ENCODE results near the gene IL36G.

Gene IL36G

GRCh38 chr2:112996635-112997034 is 18.8 kb downstream of the IL36G start:
- Histone ChIP-seq H3K9ac (ENCODE audit: low read depth in 1 of 2, low read length in 2 of 2) (no peak overlapping the region), H3K4me1 (ENCODE audit: control insufficient read depth in 2 of 2, insufficient read depth in 2 of 2, low read length in 2 of 2) (no peaks in the 10 kb centered on the region), H3K9me3 (ENCODE audit: control insufficient read depth in 2 of 2, low read length in 2 of 2) (peaks cover 4 to 12% of the 10 kb centered on the region in 2 donors), H3K36me3 (ENCODE audit: control insufficient read depth in 2 of 2, insufficient read depth in 2 of 2, low read length in 2 of 2) (no peaks in the 10 kb centered on the region), H3K4me3 (ENCODE audit: low read length in 2 of 2) (no peak overlapping the region), H3K27me3 (ENCODE audit: control insufficient read depth in 2 of 2, insufficient read depth in 2 of 2, low read length in 2 of 2) (no peaks in the 10 kb centered on the region), H3K27ac (ENCODE audit: low read depth in 2 of 2, low read length in 2 of 2) (no peak overlapping the region)

GRCh38 chr2:112997151-112997550 is 19.3 kb downstream of the IL36G start:
- peaks cover 4 to 12% of the 10 kb centered on the region in 2 donors for H3K9me3 ChIP-seq (ENCODE audit: control insufficient read depth in 2 of 2, low read length in 2 of 2)
- H3K4me3 ChIP-seq (ENCODE audit: low read length in 2 of 2): no peak overlapping the region
- H3K9ac ChIP-seq (ENCODE audit: low read depth in 1 of 2, low read length in 2 of 2): no peak overlapping the region
- H3K36me3 ChIP-seq (ENCODE audit: control insufficient read depth in 2 of 2, insufficient read depth in 2 of 2, low read length in 2 of 2): no peaks in the 10 kb centered on the region
- H3K4me1 ChIP-seq (ENCODE audit: control insufficient read depth in 2 of 2, insufficient read depth in 2 of 2, low read length in 2 of 2): no peaks in the 10 kb centered on the region
- H3K27ac ChIP-seq (ENCODE audit: low read depth in 2 of 2, low read length in 2 of 2): no peak overlapping the region
- no peaks in the 10 kb centered on the region for H3K27me3 ChIP-seq (ENCODE audit: control insufficient read depth in 2 of 2, insufficient read depth in 2 of 2, low read length in 2 of 2)

GRCh38 chr2:113000436-113000835 is 22.6 kb downstream of the IL36G start:
- Histone ChIP-seq H3K4me1 (ENCODE audit: control insufficient read depth in 2 of 2, insufficient read depth in 2 of 2, low read length in 2 of 2) (no peaks in the 10 kb centered on the region), H3K9me3 (ENCODE audit: control insufficient read depth in 2 of 2, low read length in 2 of 2) (peaks cover 4 to 8% of the 10 kb centered on the region in 2 donors), H3K9ac (ENCODE audit: low read depth in 1 of 2, low read length in 2 of 2) (no peak overlapping the region), H3K27me3 (ENCODE audit: control insufficient read depth in 2 of 2, insufficient read depth in 2 of 2, low read length in 2 of 2) (peaks cover 0 to 4% of the 10 kb centered on the region in 2 donors), H3K27ac (ENCODE audit: low read depth in 2 of 2, low read length in 2 of 2) (no peak overlapping the region), H3K36me3 (ENCODE audit: control insufficient read depth in 2 of 2, insufficient read depth in 2 of 2, low read length in 2 of 2) (no peaks in the 10 kb centered on the region), H3K4me3 (ENCODE audit: low read length in 2 of 2) (no peak overlapping the region)

- Histone ChIP-seq H3K36me3 (ENCODE audit: control insufficient read depth in 2 of 2, insufficient read depth in 2 of 2, low read length in 2 of 2) (no peaks in the 10 kb centered on the region), H3K9me3 (ENCODE audit: control insufficient read depth in 2 of 2, low read length in 2 of 2) (peaks cover 4 to 8% of the 10 kb centered on the region in 2 donors), H3K9ac (ENCODE audit: low read depth in 1 of 2, low read length in 2 of 2) (no peak overlapping the region), H3K4me1 (ENCODE audit: control insufficient read depth in 2 of 2, insufficient read depth in 2 of 2, low read length in 2 of 2) (no peaks in the 10 kb centered on the region), H3K27ac (ENCODE audit: low read depth in 2 of 2, low read length in 2 of 2) (no peak overlapping the region), H3K4me3 (ENCODE audit: low read length in 2 of 2) (no peak overlapping the region), H3K27me3 (ENCODE audit: control insufficient read depth in 2 of 2, insufficient read depth in 2 of 2, low read length in 2 of 2) (peaks cover 0 to 4% of the 10 kb centered on the region in 2 donors)
Measured at GRCh38 chr2:113002677-113003076, 24.9 kb downstream of the IL36G start.

GRCh38 chr2:113005030-113005509 is 27.3 kb downstream of the IL36G start, which contains the start of gene IL36A:
TSS of gene IL36A (plus strand) at chr2:113005459. CDS start at chr2:113005872, 413 bp downstream.
- H3K4me3 ChIP-seq (ENCODE audit: low read length in 2 of 2): no peak within 1 kb of the TSS
- peaks cover 4 to 5% of the 10 kb centered on the region in 2 donors for H3K9me3 ChIP-seq (ENCODE audit: control insufficient read depth in 2 of 2, low read length in 2 of 2)
- no peaks in the 10 kb centered on the region for H3K36me3 ChIP-seq (ENCODE audit: control insufficient read depth in 2 of 2, insufficient read depth in 2 of 2, low read length in 2 of 2)
- no peak within 1 kb of the TSS for H3K27ac ChIP-seq (ENCODE audit: low read depth in 2 of 2, low read length in 2 of 2)
- H3K4me1 ChIP-seq (ENCODE audit: control insufficient read depth in 2 of 2, insufficient read depth in 2 of 2, low read length in 2 of 2): no peaks in the 10 kb centered on the region
- peaks cover 0 to 4% of the 10 kb centered on the region in 2 donors for H3K27me3 ChIP-seq (ENCODE audit: control insufficient read depth in 2 of 2, insufficient read depth in 2 of 2, low read length in 2 of 2)
- no peak within 1 kb of the TSS for H3K9ac ChIP-seq (ENCODE audit: low read depth in 1 of 2, low read length in 2 of 2)

- Histone ChIP-seq H3K9ac (ENCODE audit: low read depth in 1 of 2, low read length in 2 of 2) (no peak overlapping the region), H3K4me1 (ENCODE audit: control insufficient read depth in 2 of 2, insufficient read depth in 2 of 2, low read length in 2 of 2) (no peaks in the 10 kb centered on the region), H3K9me3 (ENCODE audit: control insufficient read depth in 2 of 2, low read length in 2 of 2) (no peaks in the 10 kb centered on the region), H3K4me3 (ENCODE audit: low read length in 2 of 2) (no peak overlapping the region), H3K27ac (ENCODE audit: low read depth in 2 of 2, low read length in 2 of 2) (no peak overlapping the region), H3K27me3 (ENCODE audit: control insufficient read depth in 2 of 2, insufficient read depth in 2 of 2, low read length in 2 of 2) (peaks cover 0 to 4% of the 10 kb centered on the region in 2 donors), H3K36me3 (ENCODE audit: control insufficient read depth in 2 of 2, insufficient read depth in 2 of 2, low read length in 2 of 2) (no peaks in the 10 kb centered on the region)
Measured at GRCh38 chr2:113007250-113007649, 29.4 kb downstream of the IL36G start.

GRCh38 chr2:113009622-113010021 is 31.8 kb downstream of the IL36G start:
- H3K4me3 ChIP-seq (ENCODE audit: low read length in 2 of 2): no peak overlapping the region
- H3K27me3 ChIP-seq (ENCODE audit: control insufficient read depth in 2 of 2, insufficient read depth in 2 of 2, low read length in 2 of 2): peaks cover 0 to 3% of the 10 kb centered on the region in 2 donors
- no peaks in the 10 kb centered on the region for H3K9me3 ChIP-seq (ENCODE audit: control insufficient read depth in 2 of 2, low read length in 2 of 2)
- no peak overlapping the region for H3K27ac ChIP-seq (ENCODE audit: low read depth in 2 of 2, low read length in 2 of 2)
- H3K9ac ChIP-seq (ENCODE audit: low read depth in 1 of 2, low read length in 2 of 2): no peak overlapping the region
- no peaks in the 10 kb centered on the region for H3K36me3 ChIP-seq (ENCODE audit: control insufficient read depth in 2 of 2, insufficient read depth in 2 of 2, low read length in 2 of 2)
- no peaks in the 10 kb centered on the region for H3K4me1 ChIP-seq (ENCODE audit: control insufficient read depth in 2 of 2, insufficient read depth in 2 of 2, low read length in 2 of 2)

- no peaks in the 10 kb centered on the region for H3K4me1 ChIP-seq (ENCODE audit: control insufficient read depth in 2 of 2, insufficient read depth in 2 of 2, low read length in 2 of 2)
- no peaks in the 10 kb centered on the region for H3K36me3 ChIP-seq (ENCODE audit: control insufficient read depth in 2 of 2, insufficient read depth in 2 of 2, low read length in 2 of 2)
- H3K4me3 ChIP-seq (ENCODE audit: low read length in 2 of 2): no peak overlapping the region
- H3K9me3 ChIP-seq (ENCODE audit: control insufficient read depth in 2 of 2, low read length in 2 of 2): no peaks in the 10 kb centered on the region
- no peak overlapping the region for H3K9ac ChIP-seq (ENCODE audit: low read depth in 1 of 2, low read length in 2 of 2)
- H3K27ac ChIP-seq (ENCODE audit: low read depth in 2 of 2, low read length in 2 of 2): no peak overlapping the region
- H3K27me3 ChIP-seq (ENCODE audit: control insufficient read depth in 2 of 2, insufficient read depth in 2 of 2, low read length in 2 of 2): peaks cover 0 to 3% of the 10 kb centered on the region in 2 donors
Measured at GRCh38 chr2:113010088-113010487, 32.3 kb downstream of the IL36G start.

GRCh38 chr2:113011108-113011507 is 33.3 kb downstream of the IL36G start:
- H3K9ac ChIP-seq (ENCODE audit: low read depth in 1 of 2, low read length in 2 of 2): no peak overlapping the region
- no peaks in the 10 kb centered on the region for H3K4me1 ChIP-seq (ENCODE audit: control insufficient read depth in 2 of 2, insufficient read depth in 2 of 2, low read length in 2 of 2)
- no peaks in the 10 kb centered on the region for H3K36me3 ChIP-seq (ENCODE audit: control insufficient read depth in 2 of 2, insufficient read depth in 2 of 2, low read length in 2 of 2)
- H3K27ac ChIP-seq (ENCODE audit: low read depth in 2 of 2, low read length in 2 of 2): no peak overlapping the region
- H3K27me3 ChIP-seq (ENCODE audit: control insufficient read depth in 2 of 2, insufficient read depth in 2 of 2, low read length in 2 of 2): peaks cover 0 to 3% of the 10 kb centered on the region in 2 donors
- H3K4me3 ChIP-seq (ENCODE audit: low read length in 2 of 2): no peak overlapping the region
- H3K9me3 ChIP-seq (ENCODE audit: control insufficient read depth in 2 of 2, low read length in 2 of 2): no peaks in the 10 kb centered on the region

GRCh38 chr2:113012436-113013335 is 34.9 kb downstream of the IL36G start:
- peaks cover 0 to 3% of the 10 kb centered on the region in 2 donors for H3K27me3 ChIP-seq (ENCODE audit: control insufficient read depth in 2 of 2, insufficient read depth in 2 of 2, low read length in 2 of 2)
- H3K36me3 ChIP-seq (ENCODE audit: control insufficient read depth in 2 of 2, insufficient read depth in 2 of 2, low read length in 2 of 2): no peaks in the 10 kb centered on the region
- H3K4me3 ChIP-seq (ENCODE audit: low read length in 2 of 2): no peak overlapping the region
- no peaks in the 10 kb centered on the region for H3K9me3 ChIP-seq (ENCODE audit: control insufficient read depth in 2 of 2, low read length in 2 of 2)
- no peak overlapping the region for H3K27ac ChIP-seq (ENCODE audit: low read depth in 2 of 2, low read length in 2 of 2)
- H3K9ac ChIP-seq (ENCODE audit: low read depth in 1 of 2, low read length in 2 of 2): no peak overlapping the region
- H3K4me1 ChIP-seq (ENCODE audit: control insufficient read depth in 2 of 2, insufficient read depth in 2 of 2, low read length in 2 of 2): no peaks in the 10 kb centered on the region

Data from mucosa of rectum (tissue), 2 donors.